Endothelial cell of umbilical vein (primary cell): ENCODE results near the gene SMC5. TPM values are rescaled to one million over a fixed set of nuclear protein-coding genes. Genes with fewer than 3 reads are reported as not detected.
A peak's percentile ranks its signal among the peaks of the same experiment; 100 is the strongest.

ENCODE experiments used
- BruUV-seq: library from RNA; stranded (reverse); fragments of 400-500 nt; replicated peaks from 2 replicates; lab custom pipeline; 2021; lab: Mats Ljungman, UMichigan
- CTCF ChIA-PET: fragments of 300-600, 350-600 bp; sonication (Branson Sonifier 250); formaldehyde crosslinking; loops from one replicate; lab custom pipeline; 2021; ENCODE audit warnings: antibody characterized with exemption, inconsistent platforms; lab: Charles Lee
- POLR2A ChIA-PET: fragments of 300-600, 350-600 bp; sonication (Branson Sonifier 250); formaldehyde crosslinking; loops from one replicate; lab custom pipeline; 2021; ENCODE audit warnings: antibody characterized with exemption, inconsistent platforms; lab: Charles Lee
- DNase-seq: peaks from one replicate; pipeline ENCODE4 v3.0.0-alpha.2; 2011; ENCODE audit warnings: low read depth, low spot score
- FAIRE-seq: peaks from 2 replicates; lab custom pipeline; 2011; peaks lifted over from hg19 to GRCh38; lab: Jason Lieb, UNC
- H2AFZ ChIP-seq: 2 replicates; pipeline ENCODE4 v1.6.0; 2012; ENCODE audit warnings: low read depth, low read length, control low read depth, inconsistent platforms
- H3K27ac ChIP-seq: 2 replicates; pipeline ENCODE4 v1.5.1; 2011; ENCODE audit warnings: low read depth, mild to moderate bottlenecking, control low read depth, low read length, moderate library complexity; ENCODE audit not compliant: insufficient read depth
- H3K27me3 ChIP-seq, 2 experiments: 2 replicates each; pipeline versions ENCODE4 v1.6.0 to v1.6.1; 2011; ENCODE audit warnings: low read length in 2 of 2, mixed read lengths in 1 of 2; ENCODE audit not compliant: control insufficient read depth in 2 of 2, insufficient read depth in 2 of 2
- H3K36me3 ChIP-seq, 2 experiments: 2 replicates in 1 of 2; 3 replicates in 1 of 2; pipeline ENCODE4 v1.5.1; 2011; ENCODE audit warnings: low read length in 2 of 2, mild to moderate bottlenecking in 1 of 2, moderate library complexity in 1 of 2; ENCODE audit not compliant: control insufficient read depth in 2 of 2, insufficient read depth in 2 of 2; ENCODE audit errors: extremely low read depth in 1 of 2
- H3K4me1 ChIP-seq: 3 replicates; pipeline ENCODE4 v1.5.1; 2011; ENCODE audit warnings: mild to moderate bottlenecking, low read length; ENCODE audit not compliant: control insufficient read depth, insufficient read depth; ENCODE audit errors: extremely low read depth
- H3K4me2 ChIP-seq: 2 replicates; pipeline ENCODE4 v1.6.1; 2011; ENCODE audit warnings: low read length, control low read depth, mixed read lengths; ENCODE audit not compliant: insufficient read depth
- H3K4me3 ChIP-seq, 3 experiments: fragments of 200-600 bp in 1 of 3; sonication (generic), shearing (Covaris generic) in 1 of 3; replicated peaks in 1 of 3; 2 replicates each; pipeline ENCODE4 v1.5.1; 2011 to 2016; ENCODE audit warnings: control low read depth in 3 of 3, low read length in 3 of 3, mild to moderate bottlenecking in 2 of 3, inconsistent platforms in 1 of 3, low read depth in 1 of 3, moderate library complexity in 1 of 3; ENCODE audit not compliant: insufficient read depth in 1 of 3
- H3K79me2 ChIP-seq: 2 replicates; pipeline ENCODE4 v1.6.0; 2012; ENCODE audit warnings: low read length, inconsistent platforms; ENCODE audit not compliant: control insufficient read depth, insufficient read depth
- H3K9ac ChIP-seq: replicated peaks from 2 replicates; pipeline ENCODE3; 2011; ENCODE audit warnings: low read length, control low read depth; ENCODE audit not compliant: insufficient read depth; ENCODE audit errors: extremely low read depth
- H3K9me1 ChIP-seq: replicated peaks from 3 replicates; pipeline ENCODE4 v1.6.0; 2011; ENCODE audit warnings: mild to moderate bottlenecking, low read length; ENCODE audit not compliant: control insufficient read depth, insufficient read depth; ENCODE audit errors: extremely low read depth
- H3K9me3 ChIP-seq: replicated peaks from 2 replicates; pipeline ENCODE4 v1.5.1; 2012; ENCODE audit warnings: low read length, inconsistent platforms; ENCODE audit not compliant: control insufficient read depth, insufficient read depth
- H4K20me1 ChIP-seq: replicated peaks from 2 replicates; pipeline ENCODE3; 2011; ENCODE audit warnings: mild to moderate bottlenecking, low read length; ENCODE audit not compliant: control insufficient read depth, insufficient read depth; ENCODE audit errors: extremely low read depth
- CTCF ChIP-seq, 2 donors: IDR thresholded peaks; 1 replicate in 1 of 2; 2 replicates in 1 of 2; pipeline ENCODE4 v1.5.1; 2011; ENCODE audit warnings: low read length in 2 of 2, mild to moderate bottlenecking in 2 of 2, moderate library complexity in 2 of 2, control low read depth in 1 of 2, inconsistent platforms in 1 of 2, low read depth in 1 of 2; ENCODE audit not compliant: insufficient read depth in 1 of 2; ENCODE audit errors: extremely low read depth in 1 of 2
- EZH2 ChIP-seq: IDR thresholded peaks from 2 replicates; pipeline ENCODE4 v1.6.1; 2012; ENCODE audit warnings: borderline replicate concordance, low read depth, mild to moderate bottlenecking, moderate library complexity, low read length, inconsistent platforms; ENCODE audit not compliant: severe bottlenecking
- FOS ChIP-seq: IDR thresholded peaks from 2 replicates; pipeline ENCODE4 v1.6.1; 2011; ENCODE audit warnings: mild to moderate bottlenecking, low read length, moderate library complexity, borderline replicate concordance; ENCODE audit not compliant: insufficient read depth
- GATA2 ChIP-seq: IDR thresholded peaks from 2 replicates; pipeline ENCODE4 v1.7.0; 2011; ENCODE audit warnings: low read depth, mild to moderate bottlenecking, moderate library complexity, mixed read lengths, low read length; ENCODE audit not compliant: insufficient read length, insufficient read depth
- JUN ChIP-seq: IDR thresholded peaks from 2 replicates; pipeline ENCODE4 v1.6.1; 2011; ENCODE audit warnings: borderline replicate concordance, low read depth; ENCODE audit not compliant: insufficient read length, insufficient read depth
- MAX ChIP-seq: IDR thresholded peaks from 2 replicates; pipeline ENCODE4 v1.6.1; 2011; ENCODE audit not compliant: insufficient read depth, insufficient read length
- MYC ChIP-seq: IDR thresholded peaks from one replicate; pipeline ENCODE4 v1.6.1; 2011; ENCODE audit warnings: mild to moderate bottlenecking, low read depth, low read length
- POLR2A ChIP-seq: IDR thresholded peaks from 2 replicates; pipeline ENCODE4 v1.6.1; 2012; ENCODE audit warnings: low read depth, mild to moderate bottlenecking, control low read depth, low read length
- POLR2AphosphoS5 ChIP-seq: IDR thresholded peaks from 2 replicates; pipeline ENCODE4 v1.6.1; 2012; ENCODE audit warnings: low read depth, mild to moderate bottlenecking, control low read depth, low read length, moderate library complexity; ENCODE audit not compliant: insufficient read depth
- dilution Hi-C: fragments of 300-500 bp; cut with MboI; formaldehyde crosslinking; loops from one replicate; pipeline ENCODE4 v1.15.0; 2019; ENCODE audit warnings: low sequenced_read_pairs; ENCODE audit not compliant: extremely low pct_ligation_motif_present
- intact Hi-C: fragments of 100-400 bp; cut with micrococcal nuclease; formaldehyde crosslinking; loops from one replicate; pipeline ENCODE4 v1.10.0; 2022
- polyA plus RNA-seq, 4 experiments: library from polyadenylated mRNA; depleted of rRNA in 3 of 4; stranded (reverse) in 3 of 4; unstranded in 1 of 4; fragments of >200 nt; gene quantifications; 2 replicates each; pipeline versions ENCODE4 v1.2.1 to v1.2.3, GENCODE V29; 2011 to 2012; ENCODE audit warnings: missing spikeins in 1 of 4
- total RNA-seq: library from RNA; stranded (reverse); gene quantifications from 2 replicates; pipeline ENCODE4 v1.2.3, GENCODE V29; 2021

Gene SMC5
- total and polyA plus RNA-seq, 2 donors (not counting 3 experiments of a cell fraction or from before 2014, with no cell fraction given), result 17.1 to 32.8 TPM

- peak overlapping the region; percentile 54 for H3K9ac ChIP-seq
- no peaks in the 10 kb centered on the region for H3K9me1 ChIP-seq
- H3K36me3 ChIP-seq, result peaks cover 0 to under 1% of the 10 kb centered on the region in 2 experiments
- FAIRE-seq (no peak), DNase-seq (peak; percentile 39)
- peaks cover 39% of the 10 kb centered on the region for H3K4me1 ChIP-seq
- TF ChIP-seq POLR2A (peak; percentile 33), CTCF (IDR thresholded peaks at IDR 0.05; ENCODE audit: extremely low read depth in 1 of 2, insufficient read depth in 1 of 2, low read depth in 1 of 2, low read length in 2 of 2) (no peak)
- CTCF ChIA-PET, result interaction anchor here (1.3 to 1.8 kb wide), 2 partner anchors 284 to 346 kb away, joined by 3 to 13 read pairs; no protein-coding TSS in a partner anchor
- H3K79me2 ChIP-seq, result peaks cover 23% of the 10 kb centered on the region
- no peaks in the 10 kb centered on the region for H3K27me3 ChIP-seq
- BruUV-seq, result no TSS peak
- POLR2A ChIA-PET, result interaction anchor here (0.6 kb wide), 1 partner anchor 12 kb away, joined by 7 read pairs; no protein-coding TSS in a partner anchor
- dilution Hi-C loops, result no loop called here
- no peaks in the 10 kb centered on the region for H4K20me1 ChIP-seq
- H3K9me3 ChIP-seq, result no peaks in the 10 kb centered on the region
- intact Hi-C loops, result no loop called here
- H2AFZ ChIP-seq, result peak overlapping the region; percentile 74
- H3K27ac ChIP-seq, result peak overlapping the region; percentile 75
- peak overlapping the region; percentile 80 for H3K4me2 ChIP-seq
- H3K4me3 ChIP-seq, result peak overlapping the region in 1 of 3 experiments; percentile 11
These were observed 2.6 kb upstream of the SMC5 start for GRCh38 chr9:70256123-70256551.

- no TSS peak for BruUV-seq
- intact Hi-C loops (no loop called here), dilution Hi-C loops (no loop called here)
- no peaks in the 10 kb centered on the region for H3K9me3 ChIP-seq
- TF ChIP-seq POLR2A (no peak), EZH2 (no peak), MAX (no peak), FOS (no peak), CTCF (IDR thresholded peaks at IDR 0.05; ENCODE audit: extremely low read depth in 1 of 2, insufficient read depth in 1 of 2, low read depth in 1 of 2, low read length in 2 of 2) (no peak), MYC (no peak), JUN (no peak), POLR2AphosphoS5 (no peak), GATA2 (no peak)
- ChIA-PET POLR2A (no interaction called here), CTCF (interaction anchor here (1.2 kb wide), 1 partner anchor 345 kb away, joined by 4 read pairs; no protein-coding TSS in a partner anchor)
- no peaks in the 10 kb centered on the region for H4K20me1 ChIP-seq
- no peak for DNase-seq
- peaks cover 40% of the 10 kb centered on the region for H3K4me1 ChIP-seq
- H3K4me2 ChIP-seq, result peak overlapping the region; percentile 67
- FAIRE-seq, result no peak
- H3K27ac ChIP-seq, result peak overlapping the region; percentile 93
- peaks cover 37% of the 10 kb centered on the region for H3K79me2 ChIP-seq
- H3K27me3 ChIP-seq, result no peaks in the 10 kb centered on the region
- no peak overlapping the region for H3K9ac ChIP-seq
- no peak overlapping the region for H3K4me3 ChIP-seq
- peak overlapping the region; percentile 87 for H2AFZ ChIP-seq
- no peaks in the 10 kb centered on the region for H3K9me1 ChIP-seq
- H3K36me3 ChIP-seq, result peaks cover 2 to 8% of the 10 kb centered on the region in 2 experiments
These were observed 1.3 kb upstream of the SMC5 start for GRCh38 chr9:70257502-70257901.
